ENCODE measurements around the gene WFIKKN2. TPM values are rescaled to one million over a fixed set of nuclear protein-coding genes. Genes with fewer than 3 reads are reported as not detected.
"Not testable (repeated sequence)": the region's sequence is repeated elsewhere in the genome, so short reads cannot be mapped to it uniquely, and the experiment has no call there.

The WFIKKN2 gene
- total and polyA plus RNA-seq, 7 donors, result 0.09 to 3.4 (median 0.32) TPM

DNA sequence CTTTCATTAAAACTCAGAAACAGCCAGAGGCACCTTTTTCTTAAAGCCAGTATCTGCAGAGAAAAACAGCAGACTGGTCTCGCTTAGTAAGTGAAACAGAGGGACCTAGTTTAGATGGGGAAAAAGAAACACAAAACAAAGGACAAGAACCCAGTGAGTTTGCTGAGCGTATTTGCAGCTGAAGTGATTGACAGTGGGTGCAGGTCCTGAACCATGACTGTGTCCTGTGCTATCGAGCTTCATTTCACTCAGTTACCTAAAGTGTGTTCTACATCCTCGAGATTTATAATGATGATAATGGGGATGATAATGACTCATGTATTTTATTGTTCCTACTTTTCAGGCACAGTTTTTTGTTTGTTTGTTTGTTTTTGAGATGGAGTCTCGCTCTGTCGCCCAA, 31.7 kb upstream of the WFIKKN2 start:
- Histone ChIP-seq H3K27me3 (ENCODE audit: insufficient read depth in 3 of 3, low read length in 2 of 3) (peaks cover 0 to 2% (median 0%) of the 10 kb centered on the region in 3 donors), H3K27ac (no peak overlapping the region), H3K4me3 (no peak overlapping the region), H3K9me3 (no peaks in the 10 kb centered on the region), H3K36me3 (ENCODE audit: insufficient read depth in 1 of 2, low read depth in 1 of 2) (no peaks in the 10 kb centered on the region), H3K4me1 (no peaks in the 10 kb centered on the region)
- WGBS, 3 donors, result 81 to 86% (median 86%) methylated on average over 6 of the region's 6 CpGs
- intact Hi-C loops (cut with DNase I), result no loop called here
- DNase-seq, result no peak
- TF ChIP-seq, protein P1, sequence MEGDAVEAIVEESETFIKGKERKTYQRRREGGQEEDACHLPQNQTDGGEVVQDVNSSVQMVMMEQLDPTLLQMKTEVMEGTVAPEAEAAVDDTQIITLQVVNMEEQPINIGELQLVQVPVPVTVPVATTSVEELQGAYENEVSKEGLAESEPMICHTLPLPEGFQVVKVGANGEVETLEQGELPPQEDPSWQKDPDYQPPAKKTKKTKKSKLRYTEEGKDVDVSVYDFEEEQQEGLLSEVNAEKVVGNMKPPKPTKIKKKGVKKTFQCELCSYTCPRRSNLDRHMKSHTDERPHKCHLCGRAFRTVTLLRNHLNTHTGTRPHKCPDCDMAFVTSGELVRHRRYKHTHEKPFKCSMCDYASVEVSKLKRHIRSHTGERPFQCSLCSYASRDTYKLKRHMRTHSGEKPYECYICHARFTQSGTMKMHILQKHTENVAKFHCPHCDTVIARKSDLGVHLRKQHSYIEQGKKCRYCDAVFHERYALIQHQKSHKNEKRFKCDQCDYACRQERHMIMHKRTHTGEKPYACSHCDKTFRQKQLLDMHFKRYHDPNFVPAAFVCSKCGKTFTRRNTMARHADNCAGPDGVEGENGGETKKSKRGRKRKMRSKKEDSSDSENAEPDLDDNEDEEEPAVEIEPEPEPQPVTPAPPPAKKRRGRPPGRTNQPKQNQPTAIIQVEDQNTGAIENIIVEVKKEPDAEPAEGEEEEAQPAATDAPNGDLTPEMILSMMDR (IDR thresholded peaks at IDR 0.05), result no peak
- no peak for ATAC-seq

DNA sequence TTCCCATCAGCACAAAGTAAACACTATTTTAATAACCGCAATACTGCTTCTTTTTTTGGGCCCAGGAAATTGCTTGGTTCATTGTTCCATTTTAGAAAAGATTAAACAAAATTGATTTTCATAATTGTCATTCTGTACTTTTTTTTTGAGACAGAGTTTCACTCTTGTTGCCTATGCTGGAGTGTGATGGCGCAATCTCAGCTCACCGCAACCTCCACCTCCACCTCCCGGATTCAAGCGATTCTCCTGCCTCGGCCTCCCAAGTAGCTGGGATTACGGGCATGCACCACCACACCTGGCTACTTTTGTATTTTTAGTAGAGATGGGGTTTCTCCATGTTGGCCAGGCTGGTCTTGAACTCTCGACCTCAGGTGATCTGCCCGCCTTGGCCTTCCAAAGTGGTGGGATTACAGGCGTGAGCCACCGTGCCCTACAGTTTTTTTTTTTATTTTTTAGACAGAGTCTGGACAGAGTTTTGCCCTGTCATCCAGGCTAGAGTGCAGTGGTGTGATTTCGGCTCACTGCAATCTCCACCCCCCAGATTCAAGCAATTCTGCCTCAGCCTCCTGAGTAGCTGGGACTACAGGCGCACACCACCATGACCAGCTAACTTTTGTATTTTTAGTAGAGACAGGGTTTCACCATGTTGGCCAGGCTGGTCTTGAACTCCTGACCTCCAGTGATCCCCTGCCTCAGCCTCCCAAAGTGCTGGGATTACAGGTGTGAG, 30.5 kb upstream of the WFIKKN2 start:
- H3K27me3 ChIP-seq (ENCODE audit: insufficient read depth in 3 of 3, low read length in 2 of 3); H3K4me1 ChIP-seq; ATAC-seq; H3K9me3 ChIP-seq; H3K27ac ChIP-seq; intact Hi-C loops (cut with DNase I); DNase-seq; H3K36me3 ChIP-seq (ENCODE audit: insufficient read depth in 1 of 2, low read depth in 1 of 2); H3K4me3 ChIP-seq: not testable (repeated sequence)
- WGBS, 3 donors, result 95 to 97% (median 96%) methylated on average over 13 of the region's 13 CpGs

DNA sequence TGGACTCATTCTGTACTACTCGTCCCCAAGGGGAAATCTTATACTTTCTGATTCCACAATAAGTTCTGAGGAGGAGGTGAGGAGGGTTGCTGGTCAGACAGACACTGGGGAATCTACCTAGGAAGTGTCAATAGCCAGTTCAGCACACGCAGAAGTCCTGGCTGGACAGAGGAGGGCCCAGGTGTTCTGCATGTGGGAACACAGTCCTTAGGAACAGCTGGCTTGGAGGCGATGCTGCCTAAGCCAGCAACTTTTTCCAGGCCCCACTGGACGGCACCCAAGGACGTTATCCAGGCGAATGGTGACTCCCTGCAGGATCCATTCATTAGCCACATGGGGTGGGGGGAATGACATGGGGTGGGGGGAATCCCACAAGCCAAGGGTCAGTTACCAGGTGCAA, 29.9 kb upstream of the WFIKKN2 start:
- no peaks in the 10 kb centered on the region for H3K36me3 ChIP-seq (ENCODE audit: insufficient read depth in 1 of 2, low read depth in 1 of 2)
- TF ChIP-seq, protein P1 (IDR thresholded peaks at IDR 0.05), result no peak
- H3K9me3 ChIP-seq, result no peaks in the 10 kb centered on the region
- H3K4me3 ChIP-seq, result no peak overlapping the region
- WGBS, 3 donors, result 36 to 52% (median 51%) methylated on average over 6 of the region's 6 CpGs
- H3K27ac ChIP-seq, result no peak overlapping the region
- H3K27me3 ChIP-seq (ENCODE audit: insufficient read depth in 3 of 3, low read length in 2 of 3), result peaks cover 0 to 2% (median 0%) of the 10 kb centered on the region in 3 donors
- intact Hi-C loops (cut with DNase I), result no loop called here
- no peak for DNase-seq
- ATAC-seq, result no peak
- no peaks in the 10 kb centered on the region for H3K4me1 ChIP-seq

DNA sequence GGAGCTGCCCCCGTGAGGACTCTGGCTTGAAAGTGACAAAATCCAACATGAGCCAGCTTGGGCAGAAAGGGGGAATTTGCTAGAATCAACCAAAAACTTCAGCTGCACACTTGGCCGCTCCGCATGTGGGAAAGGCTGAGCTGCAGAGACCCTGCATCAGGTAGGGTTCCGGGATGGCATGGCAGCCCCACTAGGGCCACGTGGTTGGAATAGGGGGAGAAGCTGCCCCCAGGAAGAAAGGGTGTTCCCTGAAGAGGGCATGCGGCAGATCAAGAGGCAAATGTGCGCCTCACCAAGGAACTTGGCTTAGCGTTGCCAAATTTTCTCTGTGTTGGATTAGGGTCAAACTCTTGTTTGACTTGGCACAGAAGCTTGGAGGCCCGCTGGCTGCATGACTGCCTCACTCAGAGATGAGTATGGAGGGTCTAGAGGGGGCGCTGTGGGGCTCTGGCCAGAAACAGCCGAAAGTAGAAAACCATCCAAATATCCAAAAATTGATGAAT, 29.2 kb upstream of the WFIKKN2 start:
- Histone ChIP-seq H3K4me1 (no peaks in the 10 kb centered on the region), H3K36me3 (ENCODE audit: insufficient read depth in 1 of 2, low read depth in 1 of 2) (no peaks in the 10 kb centered on the region), H3K9me3 (no peaks in the 10 kb centered on the region), H3K27ac (no peak overlapping the region), H3K4me3 (no peak overlapping the region), H3K27me3 (ENCODE audit: insufficient read depth in 3 of 3, low read length in 2 of 3) (peaks cover 0 to 2% (median 0%) of the 10 kb centered on the region in 3 donors)
- ATAC-seq, result no peak
- intact Hi-C loops (cut with DNase I), result no loop called here
- 42 to 64% (median 47%) methylated on average over 11 of the region's 11 CpGs for WGBS, 3 donors
- no peak for DNase-seq
- TF ChIP-seq, protein P1 (IDR thresholded peaks at IDR 0.05), result no peak

DNA sequence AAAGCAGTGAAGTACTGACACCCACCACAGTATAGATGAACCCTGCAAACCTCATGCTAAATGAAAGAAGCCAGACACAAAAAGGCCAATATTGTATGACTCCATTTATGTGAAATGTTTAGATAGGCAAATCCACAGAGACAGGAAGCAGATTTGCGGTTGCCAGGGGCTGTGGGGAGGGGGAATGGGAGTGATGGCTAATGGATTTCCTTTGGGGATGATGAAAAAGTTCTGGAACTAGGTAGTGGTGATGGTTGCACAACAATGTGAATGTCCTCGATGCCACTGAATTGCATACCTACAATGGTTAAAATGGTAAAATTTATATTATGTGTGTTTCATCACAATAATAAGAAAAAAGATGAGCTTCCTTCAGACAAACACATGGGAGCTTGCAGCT, 28.4 kb upstream of the WFIKKN2 start:
- H3K36me3 ChIP-seq (ENCODE audit: insufficient read depth in 1 of 2, low read depth in 1 of 2), result no peaks in the 10 kb centered on the region
- DNase-seq (no peak), ATAC-seq (no peak)
- TF ChIP-seq, protein P1 (IDR thresholded peaks at IDR 0.05), result no peak
- H3K4me3 ChIP-seq, result no peak overlapping the region
- no peak overlapping the region for H3K27ac ChIP-seq
- intact Hi-C loops (cut with DNase I), result no loop called here
- WGBS, 3 donors, result 74 to 92% (median 81%) methylated on average over 2 of the region's 2 CpGs
- H3K9me3 ChIP-seq, result no peaks in the 10 kb centered on the region
- H3K4me1 ChIP-seq, result no peaks in the 10 kb centered on the region
- peaks cover 0 to 2% (median 0%) of the 10 kb centered on the region in 3 donors for H3K27me3 ChIP-seq (ENCODE audit: insufficient read depth in 3 of 3, low read length in 2 of 3)

Data from psoas muscle (tissue), 8 donors.